ENCODE measurements around the gene PTPRG.

PTPRG gene

GRCh38 chr3:62236016-62236415, 674.6 kb downstream of the PTPRG start:
- no peak for DNase-seq (ENCODE audit: low spot score)

- DNase-seq (ENCODE audit: low spot score) = no peak
These were observed 676.0 kb downstream of the PTPRG start for GRCh38 chr3:62237286-62237948.

- no peak for DNase-seq (ENCODE audit: low spot score)
These were observed 676.6 kb downstream of the PTPRG start for GRCh38 chr3:62238003-62238402.

GRCh38 chr3:62238431-62238830, 677.1 kb downstream of the PTPRG start:
- no peak for DNase-seq (ENCODE audit: low spot score)

- no peak for DNase-seq (ENCODE audit: low spot score)
These were observed 679.9 kb downstream of the PTPRG start for GRCh38 chr3:62241279-62241678.

GRCh38 chr3:62242831-62243509, 681.6 kb downstream of the PTPRG start:
- DNase-seq (ENCODE audit: low spot score) = no peak

GRCh38 chr3:62246094-62246493, 684.7 kb downstream of the PTPRG start:
- no peak for DNase-seq (ENCODE audit: low spot score)

GRCh38 chr3:62246985-62247384, 685.6 kb downstream of the PTPRG start:
- DNase-seq (ENCODE audit: low spot score) = no peak

GRCh38 chr3:62248734-62249483, 687.5 kb downstream of the PTPRG start:
- no peak for DNase-seq (ENCODE audit: low spot score)

GRCh38 chr3:62249484-62249776, 688.1 kb downstream of the PTPRG start:
- DNase-seq (ENCODE audit: low spot score) = no peak

GRCh38 chr3:62249855-62250543, 688.6 kb downstream of the PTPRG start:
- no peak for DNase-seq (ENCODE audit: low spot score)

- no peak for DNase-seq (ENCODE audit: low spot score)
These were observed 691.2 kb downstream of the PTPRG start for GRCh38 chr3:62252438-62253157.

GRCh38 chr3:62253971-62254370, 692.6 kb downstream of the PTPRG start:
- no peak for DNase-seq (ENCODE audit: low spot score)

GRCh38 chr3:62255758-62256157, 694.4 kb downstream of the PTPRG start:
- DNase-seq (ENCODE audit: low spot score) = no peak

GRCh38 chr3:62259924-62260323, 698.6 kb downstream of the PTPRG start:
- DNase-seq (ENCODE audit: low spot score) = no peak

GRCh38 chr3:62260655-62261054, 699.3 kb downstream of the PTPRG start:
- DNase-seq (ENCODE audit: low spot score) = no peak

GRCh38 chr3:62261121-62261520, 699.8 kb downstream of the PTPRG start:
- no peak for DNase-seq (ENCODE audit: low spot score)

GRCh38 chr3:62261736-62262135, 700.4 kb downstream of the PTPRG start:
- DNase-seq (ENCODE audit: low spot score) = no peak

GRCh38 chr3:62265528-62265927, 704.2 kb downstream of the PTPRG start:
- no peak for DNase-seq (ENCODE audit: low spot score)

GRCh38 chr3:62266668-62267283, 705.4 kb downstream of the PTPRG start:
- no peak for DNase-seq (ENCODE audit: low spot score)

- DNase-seq (ENCODE audit: low spot score) = no peak
These were observed 715.3 kb downstream of the PTPRG start for GRCh38 chr3:62276658-62277180.

Measured in hematopoietic multipotent progenitor cell treated with erythropoietin and hydrocortisone succinate and interleukin-3 and kit ligand, for 17 days (in vitro differentiated cells).